B cell (primary cell): ENCODE results near the gene SIDT2. TPM values are rescaled to one million over a fixed set of nuclear protein-coding genes. Genes with fewer than 3 reads are reported as not detected.

Source experiments
- ATAC-seq: fragments of 200-7000 bp; cut with Tn5 transposase; one replicate; pipeline ENCODE4 v1.10.0; 2021; ENCODE audit warnings: low read depth, mild to moderate bottlenecking, moderate number of reproducible peaks, moderate library complexity
- CTCF ChIA-PET: fragments of 350-600 bp; sonication (Branson Sonifier 250); formaldehyde crosslinking; loops from one replicate; lab custom pipeline; 2021; ENCODE audit warnings: antibody characterized with exemption, inconsistent platforms; lab: Charles Lee
- POLR2A ChIA-PET: fragments of 350-600 bp; sonication (Branson Sonifier 250); formaldehyde crosslinking; loops from one replicate; lab custom pipeline; 2021; ENCODE audit warnings: antibody characterized with exemption; lab: Charles Lee
- DNase-seq: peaks from one replicate; pipeline ENCODE4 v3.0.0; 2013
- H2AFZ ChIP-seq: 2 replicates; pipeline ENCODE4 v1.6.1; 2012; ENCODE audit warnings: mild to moderate bottlenecking, low read depth, low read length; ENCODE audit not compliant: insufficient read depth, poor library complexity, severe bottlenecking
- H3K27ac ChIP-seq, 2 donors: 1 replicate in 1 of 2; 2 replicates in 1 of 2; pipeline ENCODE4 v1.5.1; 2012 to 2013; ENCODE audit warnings: low read length in 2 of 2, mild to moderate bottlenecking in 2 of 2, moderate library complexity in 1 of 2
- H3K27me3 ChIP-seq, 4 experiments: fragments of 200-600 bp in 1 of 4; sonication (generic) in 1 of 4; replicated peaks in 1 of 4; 1 replicate in 2 of 4; 2 replicates in 2 of 4; pipeline versions ENCODE4 v1.6.1 to v1.7.0; 2013 to 2016; ENCODE audit warnings: low read length in 3 of 4, mild to moderate bottlenecking in 2 of 4, mixed read lengths in 1 of 4, moderate library complexity in 1 of 4; ENCODE audit not compliant: insufficient read depth in 4 of 4, control insufficient read depth in 3 of 4; ENCODE audit errors: control extremely low read depth in 1 of 4
- H3K36me3 ChIP-seq, 2 experiments: replicated peaks in 1 of 2; 1 replicate in 1 of 2; 2 replicates in 1 of 2; pipeline versions ENCODE4 v1.6.1 to v1.7.1; 2013; ENCODE audit warnings: low read length in 1 of 2; ENCODE audit not compliant: insufficient read depth in 2 of 2, control insufficient read depth in 1 of 2; ENCODE audit errors: control extremely low read depth in 1 of 2, extremely low read depth in 1 of 2
- H3K4me1 ChIP-seq, 2 donors: fragments of 200-600 bp in 1 of 2; sonication (generic) in 1 of 2; 1 replicate in 1 of 2; 2 replicates in 1 of 2; pipeline versions ENCODE4 v1.5.1 to v1.6.1; 2013 to 2017; ENCODE audit warnings: low read length in 2 of 2; ENCODE audit not compliant: control insufficient read depth in 2 of 2, insufficient read depth in 2 of 2
- H3K4me2 ChIP-seq: replicated peaks from 2 replicates; pipeline ENCODE3; 2012; ENCODE audit warnings: mild to moderate bottlenecking, low read depth, low read length; ENCODE audit not compliant: poor library complexity, severe bottlenecking
- H3K4me3 ChIP-seq, 5 experiments: fragments of 200-600 bp in 1 of 5; sonication (generic) in 1 of 5; 1 replicate in 3 of 5; 2 replicates in 2 of 5; pipeline versions ENCODE4 v1.5.1 to v1.7.0; 2011 to 2016; ENCODE audit warnings: low read length in 4 of 5, mild to moderate bottlenecking in 4 of 5, low read depth in 2 of 5, control low read depth in 1 of 5, moderate library complexity in 1 of 5; ENCODE audit not compliant: insufficient read depth in 1 of 5; ENCODE audit errors: control extremely low read depth in 1 of 5, extremely low read depth in 1 of 5
- H3K79me2 ChIP-seq: fragments of 200-600 bp; sonication (generic); one replicate; pipeline ENCODE4 v1.6.0; 2016; ENCODE audit warnings: low read length; ENCODE audit not compliant: control insufficient read depth, insufficient read depth
- H3K9ac ChIP-seq: fragments of 200-600 bp; sonication (generic); 2 replicates; pipeline ENCODE4 v1.6.1; 2017; ENCODE audit warnings: mild to moderate bottlenecking, low read length, moderate library complexity
- H3K9me3 ChIP-seq, 3 donors: one replicate each; pipeline versions ENCODE4 v1.6.1 to v1.7.1; 2013; ENCODE audit warnings: low read length in 2 of 3; ENCODE audit not compliant: control insufficient read depth in 2 of 3, insufficient read depth in 1 of 3; ENCODE audit errors: control extremely low read depth in 1 of 3
- H4K20me1 ChIP-seq: 2 replicates; pipeline ENCODE4 v1.6.0; 2012; ENCODE audit warnings: mild to moderate bottlenecking, low read length; ENCODE audit not compliant: insufficient read depth, control insufficient read depth, poor library complexity, severe bottlenecking
- H3K27ac Mint-ChIP-seq: one replicate; pipeline ENCODE4 v1.8.0; 2021; ENCODE audit warnings: mixed read lengths
- H3K27me3 Mint-ChIP-seq: one replicate; pipeline ENCODE4 v1.8.0; 2021; ENCODE audit warnings: mixed read lengths
- H3K4me1 Mint-ChIP-seq: one replicate; pipeline ENCODE4 v1.8.0; 2021; ENCODE audit warnings: mixed read lengths
- H3K4me3 Mint-ChIP-seq: one replicate; pipeline ENCODE4 v1.8.0; 2021; ENCODE audit warnings: mixed read lengths
- H3K9me3 Mint-ChIP-seq: one replicate; pipeline ENCODE4 v1.8.0; 2022; ENCODE audit warnings: mixed read lengths; ENCODE audit not compliant: insufficient read depth
- EZH2 ChIP-seq: IDR thresholded peaks from 2 replicates; pipeline ENCODE4 v1.6.1; 2012; ENCODE audit warnings: borderline replicate concordance, low read depth, mild to moderate bottlenecking, moderate library complexity, low read length; ENCODE audit not compliant: insufficient read depth, poor library complexity, severe bottlenecking
- WGBS: methylation state at CpG from one replicate; pipeline ENCODE4 v1.1.5; 2013; ENCODE audit warnings: missing lambda C conversion rate; ENCODE audit not compliant: insufficient coverage; 5-methylcytosine and 5-hydroxymethylcytosine counted together
- intact Hi-C: fragments of 100-400 bp; cut with micrococcal nuclease; formaldehyde crosslinking; loops from one replicate; pipeline ENCODE4 v1.10.0; 2022
- polyA plus RNA-seq: library from polyadenylated mRNA; depleted of rRNA; stranded (reverse); fragments of >200 nt; gene quantifications from 2 replicates; pipeline ENCODE4 v1.2.3, GENCODE V29; 2012
- total RNA-seq, 2 donors: library from RNA; stranded (reverse); fragments of 120-200 nt in 1 of 2; gene quantifications; 1 replicate in 1 of 2; 2 replicates in 1 of 2; pipeline versions ENCODE4 v1.2.3 to v1.2.4, GENCODE V29; 2013 to 2022
- TF ChIP-seq, protein P1 (sequence below): fragments of 200-600 bp; IDR thresholded peaks from one replicate; pipeline ENCODE4 v1.8.0; 2022; ENCODE audit warnings: antibody characterized with exemption, mild to moderate bottlenecking

The SIDT2 gene
- total and polyA plus RNA-seq, 2 donors (not counting 1 experiment from before 2014, with no cell fraction given): 78.9 to 241 TPM

DNA sequence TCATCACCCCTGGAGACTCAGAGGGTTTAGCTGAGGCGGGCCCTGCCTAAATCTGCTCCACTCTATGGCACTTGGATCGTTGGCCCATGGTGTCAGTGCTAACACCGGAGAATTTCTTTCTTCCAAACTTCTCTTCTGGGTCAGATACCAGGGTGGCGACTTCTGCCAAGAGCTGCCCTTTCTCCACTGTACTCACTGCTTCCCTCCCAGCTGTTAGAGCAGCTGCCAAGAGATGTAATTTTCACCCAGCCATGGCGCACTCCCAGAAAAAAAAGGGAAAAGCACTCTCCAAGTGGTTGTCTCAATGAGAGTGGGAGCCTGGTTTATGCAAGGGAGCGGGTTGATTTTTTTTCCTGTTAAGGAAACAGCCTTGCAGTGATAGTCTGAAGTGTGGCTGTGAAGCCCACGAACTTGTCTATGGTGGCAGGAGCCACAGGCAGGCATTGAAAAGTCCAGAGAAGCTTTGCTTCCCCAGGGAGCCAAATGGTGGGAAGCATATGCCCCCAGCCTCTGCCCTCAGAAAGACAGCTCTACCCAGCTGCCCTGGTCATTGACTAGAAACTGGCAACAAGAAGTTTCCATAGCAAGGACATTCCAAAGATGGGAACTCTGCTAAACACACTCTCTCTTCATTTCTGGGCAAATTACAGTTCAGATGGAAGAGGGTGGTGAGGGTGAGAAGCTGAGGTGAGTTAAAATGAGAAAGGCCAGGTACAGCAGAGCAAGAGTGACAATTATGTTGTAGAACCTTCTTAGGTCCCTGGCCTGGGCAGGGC is 42.6 kb downstream of the SIDT2 start:
- H3K27ac Mint-ChIP-seq: no peak overlapping the region

More for the DNA sequence above, 42.6 kb downstream of the SIDT2 start:
- no peaks in the 10 kb centered on the region for H3K9me3 Mint-ChIP-seq
- DNase-seq (no peak), ATAC-seq (no peak)
- Histone ChIP-seq H3K4me1 (peaks cover 0 to 1% of the 10 kb centered on the region in 2 donors), H3K27me3 (no peaks in the 10 kb centered on the region), H3K36me3 (peaks cover 7 to 96% of the 10 kb centered on the region in 2 experiments), H4K20me1 (peaks cover 22% of the 10 kb centered on the region), H3K79me2 (peaks cover 55% of the 10 kb centered on the region), H3K9ac (no peak overlapping the region), H3K4me2 (no peak overlapping the region), H3K4me3 (no peak overlapping the region), H3K27ac (no peak overlapping the region), H2AFZ (no peak overlapping the region), H3K9me3 (no peaks in the 10 kb centered on the region)
- H3K4me1 Mint-ChIP-seq: peaks cover 4% of the 10 kb centered on the region
- no peaks in the 10 kb centered on the region for H3K27me3 Mint-ChIP-seq
- ChIA-PET CTCF (interaction anchor here (1.2 to 19.9 kb wide), 3 partner anchors 9 to 115 kb away, joined by 6 to 309 read pairs (median 7); partner anchors contain the start of gene SIDT2), POLR2A (interaction anchor here (1.0 to 1.4 kb wide), 2 partner anchors 40 to 42 kb away, joined by 3 to 5 read pairs; partner anchors contain the start of gene SIDT2)
- H3K4me3 Mint-ChIP-seq: no peak overlapping the region
- 95% methylated on average over 6 of the region's 7 CpGs for WGBS
- intact Hi-C loops: no loop called here
- no peak for TF ChIP-seq EZH2
- TF ChIP-seq, protein P1, sequence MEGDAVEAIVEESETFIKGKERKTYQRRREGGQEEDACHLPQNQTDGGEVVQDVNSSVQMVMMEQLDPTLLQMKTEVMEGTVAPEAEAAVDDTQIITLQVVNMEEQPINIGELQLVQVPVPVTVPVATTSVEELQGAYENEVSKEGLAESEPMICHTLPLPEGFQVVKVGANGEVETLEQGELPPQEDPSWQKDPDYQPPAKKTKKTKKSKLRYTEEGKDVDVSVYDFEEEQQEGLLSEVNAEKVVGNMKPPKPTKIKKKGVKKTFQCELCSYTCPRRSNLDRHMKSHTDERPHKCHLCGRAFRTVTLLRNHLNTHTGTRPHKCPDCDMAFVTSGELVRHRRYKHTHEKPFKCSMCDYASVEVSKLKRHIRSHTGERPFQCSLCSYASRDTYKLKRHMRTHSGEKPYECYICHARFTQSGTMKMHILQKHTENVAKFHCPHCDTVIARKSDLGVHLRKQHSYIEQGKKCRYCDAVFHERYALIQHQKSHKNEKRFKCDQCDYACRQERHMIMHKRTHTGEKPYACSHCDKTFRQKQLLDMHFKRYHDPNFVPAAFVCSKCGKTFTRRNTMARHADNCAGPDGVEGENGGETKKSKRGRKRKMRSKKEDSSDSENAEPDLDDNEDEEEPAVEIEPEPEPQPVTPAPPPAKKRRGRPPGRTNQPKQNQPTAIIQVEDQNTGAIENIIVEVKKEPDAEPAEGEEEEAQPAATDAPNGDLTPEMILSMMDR: no peak
